GM23338 (cell line): ENCODE results near the gene MMAB. TPM values are rescaled to one million over a fixed set of nuclear protein-coding genes. Genes with fewer than 3 reads are reported as not detected.
A peak's percentile ranks its signal among the peaks of the same experiment; 100 is the strongest.

Experiments
- ATAC-seq: fragments of 200-7000 bp; cut with Tn5 transposase; 3 replicates; pipeline ENCODE4 v1.9.1; 2020
- DNase-seq: peaks from one replicate; pipeline ENCODE4 v3.0.0-alpha.2; 2015; ENCODE audit warnings: low spot score
- H2AFZ ChIP-seq: fragments of 200-600 bp; sonication (generic); 2 replicates; pipeline ENCODE4 v1.8.0; 2016; ENCODE audit warnings: antibody characterized with exemption, mild to moderate bottlenecking, moderate library complexity
- H3F3A ChIP-seq: fragments of 200-600 bp; sonication (generic); replicated peaks from 2 replicates; pipeline ENCODE4 v1.8.0; 2017; ENCODE audit warnings: antibody characterized with exemption, mixed run types, low read depth
- H3K27ac ChIP-seq: fragments of 200-600 bp; sonication (generic); 2 replicates; pipeline ENCODE4 v1.6.1; 2016; ENCODE audit warnings: low read depth
- H3K27me3 ChIP-seq: fragments of 200-600 bp; sonication (generic); 2 replicates; pipeline ENCODE4 v1.8.0; 2016; ENCODE audit warnings: mild to moderate bottlenecking, mixed run types, moderate library complexity; ENCODE audit not compliant: insufficient read depth
- H3K36me3 ChIP-seq: fragments of 200-600 bp; sonication (generic); 2 replicates; pipeline ENCODE4 v1.8.0; 2016; ENCODE audit warnings: mild to moderate bottlenecking; ENCODE audit not compliant: insufficient read depth
- H3K4me1 ChIP-seq: fragments of 200-600 bp; sonication (generic); 2 replicates; pipeline ENCODE4 v1.8.0; 2016; ENCODE audit warnings: mild to moderate bottlenecking, moderate library complexity; ENCODE audit not compliant: insufficient read depth
- H3K4me2 ChIP-seq: fragments of 200-600 bp; sonication (generic); 2 replicates; pipeline ENCODE4 v1.7.1; 2017; ENCODE audit warnings: mixed run types
- H3K4me3 ChIP-seq: fragments of 200-600 bp; sonication (generic); 2 replicates; pipeline ENCODE4 v1.6.1; 2016; ENCODE audit warnings: mixed run types
- H3K79me2 ChIP-seq: fragments of 200-600 bp; sonication (generic); replicated peaks from 2 replicates; pipeline ENCODE4 v1.8.0; 2017; ENCODE audit warnings: mild to moderate bottlenecking; ENCODE audit not compliant: insufficient read depth
- H3K9me2 ChIP-seq: fragments of 200-600 bp; sonication (generic); 2 replicates; pipeline ENCODE4 v1.8.0; 2017; ENCODE audit not compliant: insufficient read depth
- H4K20me1 ChIP-seq: fragments of 200-600 bp; sonication (generic); replicated peaks from 2 replicates; pipeline ENCODE4 v1.8.0; 2017; ENCODE audit warnings: mild to moderate bottlenecking; ENCODE audit not compliant: insufficient read depth
- H3K27ac Mint-ChIP-seq: 2 replicates; pipeline ENCODE4 v1.8.0; 2020; ENCODE audit warnings: inconsistent platforms, mild to moderate bottlenecking, moderate library complexity, mixed read lengths
- H3K27me3 Mint-ChIP-seq: 3 replicates; pipeline ENCODE4 v1.8.0; 2022; ENCODE audit warnings: low read depth, mild to moderate bottlenecking, moderate library complexity, mixed read lengths, inconsistent platforms; ENCODE audit not compliant: insufficient read depth, poor library complexity
- H3K36me3 Mint-ChIP-seq: 3 replicates; pipeline ENCODE4 v1.8.0; 2021; ENCODE audit warnings: low read depth, mild to moderate bottlenecking, inconsistent platforms, moderate library complexity, mixed read lengths
- H3K4me1 Mint-ChIP-seq: 3 replicates; pipeline ENCODE4 v1.8.0; 2020; ENCODE audit warnings: mild to moderate bottlenecking, inconsistent platforms, mixed read lengths
- H3K4me3 Mint-ChIP-seq: 3 replicates; pipeline ENCODE4 v1.8.0; 2021; ENCODE audit warnings: moderate library complexity, mild to moderate bottlenecking, inconsistent platforms, mixed read lengths
- H3K9me3 Mint-ChIP-seq: 3 replicates; pipeline ENCODE4 v1.8.0; 2020; ENCODE audit warnings: moderate library complexity, mild to moderate bottlenecking, inconsistent platforms, mixed read lengths
- CTCF ChIP-seq, 2 experiments: fragments of 200-600 bp in 1 of 2; sonication (generic) in 1 of 2; conservative IDR thresholded peaks; 2 replicates each; pipeline versions ENCODE4 v1.5.1 to v1.6.1; 2016 to 2017; ENCODE audit warnings: antibody characterized with exemption in 2 of 2, low read depth in 2 of 2, mild to moderate bottlenecking in 2 of 2, moderate library complexity in 1 of 2
- EZH2 ChIP-seq: fragments of 200-600 bp; sonication (generic); IDR thresholded peaks from one replicate; pipeline ENCODE4 v1.8.0; 2017; ENCODE audit warnings: antibody characterized with exemption, mild to moderate bottlenecking, low read depth; ENCODE audit not compliant: unreplicated experiment
- EZH2phosphoT487 ChIP-seq: fragments of 200-600 bp; sonication (generic); IDR thresholded peaks from one replicate; pipeline ENCODE4 v1.8.1; 2018; ENCODE audit warnings: antibody characterized with exemption; ENCODE audit not compliant: unreplicated experiment
- JUNB ChIP-seq: IDR thresholded peaks from one replicate; pipeline ENCODE4 v1.6.1; 2016; ENCODE audit warnings: antibody characterized with exemption; ENCODE audit not compliant: unreplicated experiment
- REST ChIP-seq: IDR thresholded peaks from one replicate; pipeline ENCODE4 v1.6.1; 2018; ENCODE audit warnings: antibody characterized with exemption; ENCODE audit not compliant: unreplicated experiment
- polyA plus RNA-seq: library from polyadenylated mRNA; unstranded; fragments of >200 nt; fragmentation: Nextera tagmentation; extraction: Ambion mirVana; gene quantifications from 2 replicates; pipeline ENCODE4 v1.2.1, GENCODE V29; 2016
- total RNA-seq: library from RNA; depleted of rRNA; stranded (reverse); fragments of >200 nt; shearing (Covaris generic); gene quantifications from 2 replicates; pipeline ENCODE4 v1.2.3, GENCODE V29; 2014

Gene MMAB
- total and polyA plus RNA-seq, 2 experiments from 2014 or later = 24.7 to 38.5 TPM

GRCh38 chr12:109580684-109581333, 7.5 kb upstream of the MMAB start:
- Histone ChIP-seq H3K4me1 (no peaks in the 10 kb centered on the region), H2AFZ (no peak overlapping the region), H3K4me2 (no peak overlapping the region), H4K20me1 (no peaks in the 10 kb centered on the region; the same call in 1 of the 2 replicates), H3F3A (no peaks in the 10 kb centered on the region), H3K9me2 (no peaks in the 10 kb centered on the region), H3K27ac (no peak overlapping the region), H3K27me3 (no peaks in the 10 kb centered on the region), H3K4me3 (no peak overlapping the region), H3K79me2 (peaks cover 6% of the 10 kb centered on the region), H3K36me3 (peaks cover 23% of the 10 kb centered on the region)
- ATAC-seq (no peak), DNase-seq (no peak)
- peak overlapping the region; percentile 24; the same call in 1 of the 2 replicates for H3K27ac Mint-ChIP-seq
- TF ChIP-seq REST (no peak), JUNB (no peak), EZH2 (no peak)
- H3K36me3 Mint-ChIP-seq = peaks cover 61% of the 10 kb centered on the region
- H3K4me3 Mint-ChIP-seq = no peak overlapping the region
- peaks cover 2% of the 10 kb centered on the region; the same call in 1 of the 3 replicates for H3K4me1 Mint-ChIP-seq
- no peaks in the 10 kb centered on the region for H3K9me3 Mint-ChIP-seq
- peaks cover 8% of the 10 kb centered on the region for H3K27me3 Mint-ChIP-seq

- Histone ChIP-seq H3K27me3 (no peaks in the 10 kb centered on the region), H3K9me2 (no peaks in the 10 kb centered on the region), H4K20me1 (no peaks in the 10 kb centered on the region), H3K4me2 (no peak overlapping the region), H3K4me1 (no peaks in the 10 kb centered on the region), H3F3A (no peaks in the 10 kb centered on the region), H3K79me2 (peaks cover 11% of the 10 kb centered on the region), H3K4me3 (no peak overlapping the region), H2AFZ (no peak overlapping the region), H3K36me3 (peaks cover 28% of the 10 kb centered on the region), H3K27ac (no peak overlapping the region)
- H3K36me3 Mint-ChIP-seq = peaks cover 60% of the 10 kb centered on the region
- no peaks in the 10 kb centered on the region for H3K9me3 Mint-ChIP-seq
- ATAC-seq = no peak
- H3K4me3 Mint-ChIP-seq = no peak overlapping the region
- no peak for DNase-seq
- TF ChIP-seq EZH2phosphoT487 (no peak), CTCF (conservative IDR thresholded peaks at IDR 0.05; ENCODE audit: low read depth in 2 of 2) (peak; percentile 8 to 28; a peak in 2 of 4 replicates)
- H3K4me1 Mint-ChIP-seq = peaks cover 2% of the 10 kb centered on the region; the same call in 1 of the 3 replicates
- peak overlapping the region; percentile 24; the same call in 1 of the 2 replicates for H3K27ac Mint-ChIP-seq
- peaks cover 6% of the 10 kb centered on the region for H3K27me3 Mint-ChIP-seq
Measured at GRCh38 chr12:109580272-109580671, 7.0 kb upstream of the MMAB start.
